HCT116 (cell line): Measurements from ENCODE around the gene CLCN1. TPM values are rescaled to one million over a fixed set of nuclear protein-coding genes. Genes with fewer than 3 reads are reported as not detected.

Experiments used
- ATAC-seq: fragments of 200-7000 bp; cut with Tn5 transposase; 2 replicates; pipeline ENCODE4 v1.9.1; 2020; ENCODE audit warnings: mild to moderate bottlenecking, moderate library complexity
- BruUV-seq: library from RNA; stranded (reverse); fragments of 400-500 nt; replicated peaks from 2 replicates; lab custom pipeline; 2021; lab: Mats Ljungman, UMichigan
- CTCF ChIA-PET: fragments of 300-600 bp; sonication (Branson Sonifier 250); formaldehyde crosslinking; loops from one replicate; lab custom pipeline; 2021; ENCODE audit warnings: antibody characterized with exemption; lab: Charles Lee
- POLR2A ChIA-PET: fragments of 300-600, 350-600 bp; sonication (Branson Sonifier 250); formaldehyde crosslinking; loops from one replicate; lab custom pipeline; 2021; ENCODE audit warnings: antibody characterized with exemption; lab: Charles Lee
- RAD21 ChIA-PET, 2 experiments: fragments of 300-600 bp; sonication (Branson Sonifier 250); formaldehyde crosslinking; loops; one replicate each; lab custom pipeline; 2023; ENCODE audit warnings: low total read pairs in 2 of 2; ENCODE audit not compliant: uncharacterized antibody in 2 of 2, unreplicated experiment in 2 of 2, low non-redundant PET in 1 of 2; lab: Charles Lee
- DNase-seq: peaks from one replicate; pipeline ENCODE4 v3.0.0-alpha.2; 2010; ENCODE audit warnings: low read depth, low spot score
- H2AFZ ChIP-seq: fragments of 200-600 bp; shearing (Covaris generic), sonication (generic); 2 replicates; pipeline ENCODE4 v1.6.1; 2017; ENCODE audit warnings: low read depth, mixed run types, mixed read lengths, antibody characterized with exemption, low read length; ENCODE audit not compliant: poor library complexity, severe bottlenecking
- H3K27ac ChIP-seq: 2 replicates; pipeline ENCODE4 v1.5.1; 2012; ENCODE audit warnings: low read depth, low read length
- H3K27me3 ChIP-seq: fragments of 200-600 bp; sonication (generic); 2 replicates; pipeline ENCODE4 v1.6.1; 2016; ENCODE audit warnings: mixed run types, low read length, mixed read lengths; ENCODE audit not compliant: insufficient read depth
- H3K36me3 ChIP-seq, 2 experiments: fragments of 200-500 bp in 1 of 2; fragments of 200-600 bp in 1 of 2; sonication (Bioruptor generic) in 1 of 2; sonication (generic) in 1 of 2; 2 replicates each; pipeline versions ENCODE4 v1.5.1 to v1.6.1; 2014 to 2016; ENCODE audit warnings: low read length in 2 of 2, inconsistent platforms in 1 of 2, mixed read lengths in 1 of 2, mixed run types in 1 of 2; ENCODE audit not compliant: insufficient read depth in 2 of 2, control insufficient read depth in 1 of 2
- H3K4me1 ChIP-seq, 2 experiments: fragments of 200-600 bp in 1 of 2; sonication (generic) in 1 of 2; 2 replicates each; pipeline versions ENCODE4 v1.5.1 to v1.6.1; 2012 to 2017; ENCODE audit warnings: low read length in 2 of 2, inconsistent platforms in 1 of 2, mild to moderate bottlenecking in 1 of 2, mixed read lengths in 1 of 2, mixed run types in 1 of 2, moderate library complexity in 1 of 2; ENCODE audit not compliant: insufficient read depth in 2 of 2, control insufficient read depth in 1 of 2
- H3K4me2 ChIP-seq: fragments of 200-600 bp; sonication (generic); 2 replicates; pipeline ENCODE4 v1.6.1; 2017; ENCODE audit warnings: mixed run types, low read length, mixed read lengths
- H3K4me3 ChIP-seq, 2 experiments: fragments of 200-600 bp in 1 of 2; sonication (generic) in 1 of 2; replicated peaks in 1 of 2; 2 replicates each; pipeline ENCODE4 v1.5.1; 2011 to 2016; ENCODE audit warnings: low read length in 2 of 2, control low read depth in 1 of 2, low read depth in 1 of 2, mild to moderate bottlenecking in 1 of 2, mixed read lengths in 1 of 2, mixed run types in 1 of 2
- H3K79me2 ChIP-seq: fragments of 200-600 bp; sonication (generic); 2 replicates; pipeline ENCODE4 v1.6.1; 2017; ENCODE audit warnings: mild to moderate bottlenecking, mixed run types, low read length, moderate library complexity, mixed read lengths; ENCODE audit not compliant: insufficient read depth
- H3K9ac ChIP-seq: fragments of 200-600 bp; sonication (generic); 2 replicates; pipeline ENCODE4 v1.6.1; 2016; ENCODE audit warnings: low read length, mixed read lengths
- H3K9me2 ChIP-seq: fragments of 200-600 bp; sonication (generic), shearing (Covaris generic); 2 replicates; pipeline ENCODE4 v1.6.1; 2017; ENCODE audit warnings: mixed run types, mild to moderate bottlenecking, moderate library complexity; ENCODE audit not compliant: insufficient read depth
- H3K9me3 ChIP-seq, 2 experiments: fragments of 200-500 bp in 1 of 2; fragments of 200-600 bp in 1 of 2; sonication (Bioruptor generic) in 1 of 2; sonication (generic) in 1 of 2; 2 replicates each; pipeline ENCODE4 v1.6.1; 2014 to 2017; ENCODE audit warnings: low read length in 2 of 2, mixed read lengths in 2 of 2, inconsistent platforms in 1 of 2, low read depth in 1 of 2, mild to moderate bottlenecking in 1 of 2, mixed run types in 1 of 2, moderate library complexity in 1 of 2; ENCODE audit not compliant: control insufficient read depth in 1 of 2, insufficient read depth in 1 of 2
- H4K20me1 ChIP-seq: fragments of 200-600 bp; sonication (generic), shearing (Covaris generic); 2 replicates; pipeline ENCODE4 v1.6.1; 2017; ENCODE audit warnings: mixed run types, mild to moderate bottlenecking, moderate library complexity; ENCODE audit not compliant: insufficient read depth
- ATF3 ChIP-seq: IDR thresholded peaks from 2 replicates; pipeline ENCODE4 v1.6.1; 2012
- CBX3 ChIP-seq: IDR thresholded peaks from 2 replicates; pipeline ENCODE4 v1.6.1; 2012; ENCODE audit warnings: low read depth
- MAX ChIP-seq: IDR thresholded peaks from 2 replicates; pipeline ENCODE4 v1.6.1; 2012
- SP1 ChIP-seq: IDR thresholded peaks from 2 replicates; pipeline ENCODE4 v1.6.1; 2012; ENCODE audit warnings: low read depth
- ZNF274 ChIP-seq: fragments of 200-500 bp; sonication (Bioruptor generic); IDR thresholded peaks from 2 replicates; pipeline ENCODE4 v1.6.1; 2014; ENCODE audit warnings: mild to moderate bottlenecking, low read depth, low read length, inconsistent platforms
- intact Hi-C: fragments of 100-400 bp; cut with micrococcal nuclease; formaldehyde crosslinking; loops from 2 replicates; pipeline ENCODE4 v1.10.0; 2022
- total RNA-seq: library from RNA; stranded (reverse); gene quantifications from one replicate; pipeline ENCODE4 v1.2.1, GENCODE V29; 2021; ENCODE audit not compliant: unreplicated experiment
- TF ChIP-seq, protein P1 (sequence below): IDR thresholded peaks from 2 replicates; pipeline ENCODE4 v1.6.1; 2012; ENCODE audit warnings: low read depth

Gene CLCN1
- total RNA-seq, 1 experiment from 2014 or later, result 0.47 TPM

DNA sequence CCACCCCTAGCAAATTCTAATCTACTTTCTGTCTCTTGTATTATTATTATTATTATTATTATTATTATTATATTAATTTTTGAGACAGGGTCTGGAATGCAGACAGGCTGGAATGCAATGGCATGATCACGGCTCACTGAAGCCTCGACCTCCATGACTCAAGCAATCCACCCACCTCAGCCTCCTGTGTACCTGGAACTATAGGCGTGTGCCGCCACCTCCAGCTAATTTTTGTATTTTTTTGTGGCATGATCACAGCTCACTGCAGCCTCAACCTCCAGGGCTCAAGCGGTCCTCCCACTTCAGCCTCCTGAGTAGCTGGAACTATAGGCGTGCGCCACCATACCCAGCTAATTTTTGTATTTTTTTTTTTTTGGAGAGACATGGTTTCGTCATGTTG lies 33.8 kb upstream of the CLCN1 start:
- DNase-seq (no peak), ATAC-seq (no peak)
- H4K20me1 ChIP-seq, result no peaks in the 10 kb centered on the region
- no peak overlapping the region for H3K27ac ChIP-seq
- no peaks in the 10 kb centered on the region for H3K9me2 ChIP-seq
- no peak overlapping the region for H3K9ac ChIP-seq
- H3K27me3 ChIP-seq, result no peaks in the 10 kb centered on the region
- no peaks in the 10 kb centered on the region; a peak in 1 of 4 replicates for H3K9me3 ChIP-seq
- no peak overlapping the region for H2AFZ ChIP-seq
- no peak overlapping the region for H3K4me2 ChIP-seq
- BruUV-seq, result no TSS peak
- no peak overlapping the region for H3K4me3 ChIP-seq
- H3K79me2 ChIP-seq, result no peaks in the 10 kb centered on the region
- POLR2A ChIA-PET, result interaction anchor here (1.8 kb wide), 1 partner anchor 19 kb away, joined by 4 read pairs; the partner anchor contains the start of gene GSTK1
- peaks cover 0 to 3% of the 10 kb centered on the region in 2 experiments; a peak in 1 of 4 replicates for H3K36me3 ChIP-seq
- H3K4me1 ChIP-seq, result peaks cover 24 to 54% of the 10 kb centered on the region in 2 experiments
- intact Hi-C loops, result no loop called here
- CTCF ChIA-PET, result no interaction called here
- TF ChIP-seq, protein P1, sequence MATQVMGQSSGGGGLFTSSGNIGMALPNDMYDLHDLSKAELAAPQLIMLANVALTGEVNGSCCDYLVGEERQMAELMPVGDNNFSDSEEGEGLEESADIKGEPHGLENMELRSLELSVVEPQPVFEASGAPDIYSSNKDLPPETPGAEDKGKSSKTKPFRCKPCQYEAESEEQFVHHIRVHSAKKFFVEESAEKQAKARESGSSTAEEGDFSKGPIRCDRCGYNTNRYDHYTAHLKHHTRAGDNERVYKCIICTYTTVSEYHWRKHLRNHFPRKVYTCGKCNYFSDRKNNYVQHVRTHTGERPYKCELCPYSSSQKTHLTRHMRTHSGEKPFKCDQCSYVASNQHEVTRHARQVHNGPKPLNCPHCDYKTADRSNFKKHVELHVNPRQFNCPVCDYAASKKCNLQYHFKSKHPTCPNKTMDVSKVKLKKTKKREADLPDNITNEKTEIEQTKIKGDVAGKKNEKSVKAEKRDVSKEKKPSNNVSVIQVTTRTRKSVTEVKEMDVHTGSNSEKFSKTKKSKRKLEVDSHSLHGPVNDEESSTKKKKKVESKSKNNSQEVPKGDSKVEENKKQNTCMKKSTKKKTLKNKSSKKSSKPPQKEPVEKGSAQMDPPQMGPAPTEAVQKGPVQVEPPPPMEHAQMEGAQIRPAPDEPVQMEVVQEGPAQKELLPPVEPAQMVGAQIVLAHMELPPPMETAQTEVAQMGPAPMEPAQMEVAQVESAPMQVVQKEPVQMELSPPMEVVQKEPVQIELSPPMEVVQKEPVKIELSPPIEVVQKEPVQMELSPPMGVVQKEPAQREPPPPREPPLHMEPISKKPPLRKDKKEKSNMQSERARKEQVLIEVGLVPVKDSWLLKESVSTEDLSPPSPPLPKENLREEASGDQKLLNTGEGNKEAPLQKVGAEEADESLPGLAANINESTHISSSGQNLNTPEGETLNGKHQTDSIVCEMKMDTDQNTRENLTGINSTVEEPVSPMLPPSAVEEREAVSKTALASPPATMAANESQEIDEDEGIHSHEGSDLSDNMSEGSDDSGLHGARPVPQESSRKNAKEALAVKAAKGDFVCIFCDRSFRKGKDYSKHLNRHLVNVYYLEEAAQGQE, result no peak
- no peak for TF ChIP-seq ATF3
- TF ChIP-seq CBX3, result no peak
- no peak for TF ChIP-seq MAX
- TF ChIP-seq ZNF274, result no peak
- no peak for TF ChIP-seq SP1
- RAD21 ChIA-PET, result no interaction called here
